Measurements from ENCODE around the gene CIAO2B.
A peak's percentile ranks its signal among the peaks of the same experiment; 100 is the strongest.
"Not testable (repeated sequence)": the region's sequence is repeated elsewhere in the genome, so short reads cannot be mapped to it uniquely, and the experiment has no call there.

Gene CIAO2B

DNA sequence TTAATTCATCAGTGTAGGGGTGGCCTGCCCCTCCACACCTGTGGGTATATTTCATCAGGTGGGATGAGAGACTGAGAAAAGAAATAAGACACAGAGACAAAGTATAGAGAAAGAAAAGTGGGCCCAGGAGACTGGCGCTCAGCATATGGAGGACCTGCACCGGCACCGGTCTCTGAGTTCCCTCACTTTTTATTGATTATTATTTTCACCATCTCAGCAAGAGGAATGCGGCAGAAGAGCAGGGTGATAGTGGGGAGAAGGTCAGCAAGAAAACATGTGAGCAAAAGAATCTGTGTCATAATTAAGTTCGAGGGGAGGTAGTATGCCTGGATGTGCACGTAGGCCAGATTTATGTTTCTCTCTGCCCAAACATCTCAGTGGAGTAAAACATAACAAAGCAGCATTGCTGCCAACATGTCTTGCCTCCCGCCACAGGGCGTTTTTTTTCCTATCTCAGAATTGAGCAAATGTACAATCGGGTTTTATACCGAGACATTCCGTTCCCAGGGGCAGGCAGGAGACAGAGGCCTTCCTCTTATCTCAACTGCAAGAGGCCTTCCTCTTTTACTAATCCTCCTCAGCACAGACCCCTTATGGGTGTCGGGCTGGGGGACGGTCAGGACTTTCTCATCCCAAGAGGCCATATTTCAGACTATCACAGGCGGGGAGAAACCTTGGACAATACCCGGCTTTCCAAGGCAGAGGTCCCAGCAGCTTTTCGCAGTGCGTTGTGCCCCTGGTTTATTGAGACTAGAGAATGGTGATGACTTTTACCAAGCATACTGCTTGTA is 21.4 kb upstream of the CIAO2B start:
- H3K4ac ChIP-seq (ENCODE audit: low read length); DNase-seq (ENCODE audit: low spot score); H3K27ac ChIP-seq (replicated peaks; ENCODE audit: low read length); H3K36me3 ChIP-seq (replicated peaks in 1 of 2; ENCODE audit: control insufficient read depth in 2 of 2, insufficient read depth in 2 of 2, low read length in 2 of 2); H2AK5ac ChIP-seq (ENCODE audit: low read depth, low read length); H3K4me3 ChIP-seq (ENCODE audit: low read length in 2 of 2); H3K4me2 ChIP-seq (ENCODE audit: insufficient read depth, low read length, poor library complexity, severe bottlenecking); H2AFZ ChIP-seq (ENCODE audit: low read length); H3K4me1 ChIP-seq (ENCODE audit: control insufficient read depth in 2 of 2, insufficient read depth in 1 of 2, low read depth in 1 of 2, low read length in 2 of 2); H3K9ac ChIP-seq (ENCODE audit: low read depth, low read length, poor library complexity); H3K9me3 ChIP-seq (replicated peaks in 1 of 2; ENCODE audit: control insufficient read depth in 2 of 2, insufficient read depth in 1 of 2, low read depth in 1 of 2, low read length in 2 of 2); H3K18ac ChIP-seq (ENCODE audit: low read length); H2BK15ac ChIP-seq (ENCODE audit: low read length); H4K8ac ChIP-seq (ENCODE audit: low read depth, low read length); H3K14ac ChIP-seq (ENCODE audit: low read length); H4K91ac ChIP-seq (ENCODE audit: low read depth, low read length, poor library complexity); H2BK120ac ChIP-seq (ENCODE audit: low read depth, low read length); H3K79me1 ChIP-seq (ENCODE audit: low read depth, low read length); H2BK5ac ChIP-seq (ENCODE audit: low read length); H3K23ac ChIP-seq (ENCODE audit: low read depth, low read length, poor library complexity); H2BK12ac ChIP-seq (ENCODE audit: low read length): not testable (repeated sequence)
- WGBS, 2 donors (ENCODE audit: extremely low coverage in 2 of 2, insufficient read length in 2 of 2, insufficient replicate concordance in 1 of 2), result no CpG with 5 or more reads among the region's 17 CpGs
- H3K27me3 ChIP-seq (ENCODE audit: control insufficient read depth in 3 of 3, insufficient read depth in 3 of 3, low read depth in 1 of 3, low read length in 3 of 3), result peaks cover 0 to 28% (median 0%) of the 10 kb centered on the region in 3 experiments

DNA sequence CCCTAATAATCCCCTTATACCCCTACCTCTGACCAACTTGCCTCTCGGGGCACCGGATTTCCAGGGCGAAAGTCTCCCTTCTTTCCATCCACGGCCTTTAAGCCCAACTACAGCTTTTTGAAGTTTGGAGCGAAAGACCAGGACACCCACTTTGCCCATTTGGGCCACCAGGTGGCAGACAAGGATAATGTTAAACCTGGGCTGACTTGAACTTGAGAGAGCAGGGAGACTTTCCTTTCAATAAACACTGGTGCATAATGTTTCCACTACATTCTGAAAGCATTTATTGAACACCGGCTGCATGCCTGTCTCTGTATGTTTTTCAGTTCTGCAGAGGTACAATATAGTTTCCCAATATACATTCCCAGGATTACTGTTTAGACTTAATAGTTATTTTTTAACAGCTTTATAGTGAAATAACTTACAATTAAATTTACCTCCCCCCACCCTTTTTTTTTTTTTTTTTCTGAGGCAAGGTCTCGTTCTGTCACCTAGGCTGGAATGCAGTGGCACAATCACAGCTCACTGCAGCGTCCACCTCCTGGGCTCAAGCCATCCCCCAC is 20.0 kb upstream of the CIAO2B start:
- no peaks in the 10 kb centered on the region for H3K36me3 ChIP-seq (replicated peaks in 1 of 2; ENCODE audit: control insufficient read depth in 2 of 2, insufficient read depth in 2 of 2, low read length in 2 of 2)
- WGBS, 2 donors (ENCODE audit: extremely low coverage in 2 of 2, insufficient read length in 2 of 2, insufficient replicate concordance in 1 of 2), result no CpG with 5 or more reads among the region's 8 CpGs
- no peak overlapping the region for H3K18ac ChIP-seq (ENCODE audit: low read length)
- H2BK12ac ChIP-seq (ENCODE audit: low read length), result no peak overlapping the region
- no peaks in the 10 kb centered on the region for H3K4me1 ChIP-seq (ENCODE audit: control insufficient read depth in 2 of 2, insufficient read depth in 1 of 2, low read depth in 1 of 2, low read length in 2 of 2)
- no peak overlapping the region for H3K27ac ChIP-seq (replicated peaks; ENCODE audit: low read length)
- H3K14ac ChIP-seq (ENCODE audit: low read length), result no peak overlapping the region
- H2AK5ac ChIP-seq (ENCODE audit: low read depth, low read length), result no peak overlapping the region
- H3K79me1 ChIP-seq (ENCODE audit: low read depth, low read length), result no peaks in the 10 kb centered on the region
- no peak overlapping the region for H3K4me2 ChIP-seq (ENCODE audit: insufficient read depth, low read length, poor library complexity, severe bottlenecking)
- no peak overlapping the region for H3K4me3 ChIP-seq (ENCODE audit: low read length in 2 of 2)
- no peak overlapping the region for H2BK5ac ChIP-seq (ENCODE audit: low read length)
- no peak overlapping the region for H3K23ac ChIP-seq (ENCODE audit: low read depth, low read length, poor library complexity)
- H2BK120ac ChIP-seq (ENCODE audit: low read depth, low read length), result no peak overlapping the region
- no peaks in the 10 kb centered on the region for H3K9me3 ChIP-seq (replicated peaks in 1 of 2; ENCODE audit: control insufficient read depth in 2 of 2, insufficient read depth in 1 of 2, low read depth in 1 of 2, low read length in 2 of 2)
- H4K91ac ChIP-seq (ENCODE audit: low read depth, low read length, poor library complexity), result no peak overlapping the region
- H3K9ac ChIP-seq (ENCODE audit: low read depth, low read length, poor library complexity), result no peak overlapping the region
- no peak overlapping the region for H4K8ac ChIP-seq (ENCODE audit: low read depth, low read length)
- no peak overlapping the region for H3K4ac ChIP-seq (ENCODE audit: low read length)
- no peak for DNase-seq (ENCODE audit: low spot score)
- peaks cover 0 to 29% (median 6%) of the 10 kb centered on the region in 3 experiments for H3K27me3 ChIP-seq (ENCODE audit: control insufficient read depth in 3 of 3, insufficient read depth in 3 of 3, low read depth in 1 of 3, low read length in 3 of 3)
- no peak overlapping the region for H2AFZ ChIP-seq (ENCODE audit: low read length)
- H2BK15ac ChIP-seq (ENCODE audit: low read length), result no peak overlapping the region

DNA sequence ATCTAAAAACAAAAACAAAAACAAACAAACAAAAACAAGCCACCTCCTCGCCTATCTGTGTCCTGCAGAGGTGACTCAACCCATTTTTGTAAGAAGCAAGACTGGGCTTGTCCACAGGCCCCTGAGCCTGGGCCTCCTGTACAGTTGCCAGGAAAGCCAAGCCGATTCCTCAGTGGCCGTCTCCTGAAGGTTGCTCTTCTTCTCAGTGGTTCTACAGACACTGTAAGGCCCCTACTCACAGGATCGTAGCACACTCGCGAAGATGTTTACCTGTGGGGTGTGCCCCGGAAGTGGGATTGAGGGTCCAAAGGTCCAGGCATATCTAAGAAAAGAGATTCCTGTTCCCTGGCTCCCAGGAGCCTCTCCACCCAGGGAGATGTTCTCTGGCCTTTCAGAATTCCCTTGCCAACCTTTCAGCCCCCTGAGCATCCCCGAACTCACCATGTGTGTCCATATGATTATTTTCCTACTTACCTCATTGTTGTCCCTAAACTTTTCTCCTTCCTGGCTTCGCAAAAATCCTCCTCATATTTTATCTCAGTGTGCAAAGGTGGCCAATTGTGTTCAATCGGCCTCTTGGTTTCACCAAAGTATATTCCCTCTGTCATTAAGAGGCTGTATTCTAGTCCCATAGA is 19.4 kb upstream of the CIAO2B start:
- H3K27ac ChIP-seq (replicated peaks; ENCODE audit: low read length), result no peak overlapping the region
- DNase-seq (ENCODE audit: low spot score), result no peak
- no CpG with 5 or more reads among the region's 10 CpGs for WGBS, 2 donors (ENCODE audit: extremely low coverage in 2 of 2, insufficient read length in 2 of 2, insufficient replicate concordance in 1 of 2)

DNA sequence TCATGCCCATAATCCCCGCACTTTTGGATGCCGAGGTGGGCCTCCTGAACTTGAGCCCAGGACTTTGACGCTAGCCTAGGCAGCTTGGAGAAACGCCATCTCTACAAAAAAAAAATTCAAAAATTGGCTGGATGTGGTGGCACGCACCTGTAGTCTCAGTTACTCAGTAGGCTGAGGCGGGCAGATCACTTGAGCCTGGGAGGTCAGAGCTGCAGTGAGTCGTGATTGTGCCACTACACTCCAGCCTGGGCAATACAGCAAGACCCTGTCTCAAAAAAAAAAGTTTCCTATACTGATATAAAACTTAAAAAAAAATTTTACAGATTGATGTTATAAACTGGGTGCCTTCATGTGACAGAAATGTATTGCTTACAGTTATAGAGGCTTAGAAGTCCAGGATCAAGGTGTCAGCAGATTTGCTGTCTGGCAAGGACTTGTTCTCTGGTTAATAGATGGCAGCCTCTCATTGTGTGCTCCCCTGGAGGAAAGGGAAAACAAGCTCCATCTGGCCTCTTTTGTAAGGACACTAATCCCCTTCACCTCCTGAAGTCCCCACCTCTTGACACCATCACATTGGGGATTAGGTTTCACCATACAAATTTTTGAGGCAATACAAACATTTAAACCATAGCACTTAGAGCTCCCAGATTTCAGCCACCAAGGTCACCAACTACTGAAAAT is 18.4 kb upstream of the CIAO2B start:
- no peaks in the 10 kb centered on the region for H3K4me1 ChIP-seq (ENCODE audit: control insufficient read depth in 2 of 2, insufficient read depth in 1 of 2, low read depth in 1 of 2, low read length in 2 of 2)
- H3K36me3 ChIP-seq (replicated peaks in 1 of 2; ENCODE audit: control insufficient read depth in 2 of 2, insufficient read depth in 2 of 2, low read length in 2 of 2), result no peaks in the 10 kb centered on the region
- H2BK12ac ChIP-seq (ENCODE audit: low read length), result no peak overlapping the region
- H3K4me3 ChIP-seq (ENCODE audit: low read length in 2 of 2), result no peak overlapping the region
- H2AFZ ChIP-seq (ENCODE audit: low read length), result no peak overlapping the region
- no peak overlapping the region for H3K23ac ChIP-seq (ENCODE audit: low read depth, low read length, poor library complexity)
- peaks cover 0 to 23% (median 22%) of the 10 kb centered on the region in 3 experiments for H3K27me3 ChIP-seq (ENCODE audit: control insufficient read depth in 3 of 3, insufficient read depth in 3 of 3, low read depth in 1 of 3, low read length in 3 of 3)
- no CpG with 5 or more reads among the region's 7 CpGs for WGBS, 2 donors (ENCODE audit: extremely low coverage in 2 of 2, insufficient read length in 2 of 2, insufficient replicate concordance in 1 of 2)
- no peak overlapping the region for H2AK5ac ChIP-seq (ENCODE audit: low read depth, low read length)
- no peak overlapping the region for H3K14ac ChIP-seq (ENCODE audit: low read length)
- no peak overlapping the region for H3K4me2 ChIP-seq (ENCODE audit: insufficient read depth, low read length, poor library complexity, severe bottlenecking)
- no peak overlapping the region for H3K27ac ChIP-seq (replicated peaks; ENCODE audit: low read length)
- no peak overlapping the region for H3K18ac ChIP-seq (ENCODE audit: low read length)
- H2BK15ac ChIP-seq (ENCODE audit: low read length), result no peak overlapping the region
- H4K91ac ChIP-seq (ENCODE audit: low read depth, low read length, poor library complexity), result no peak overlapping the region
- H2BK5ac ChIP-seq (ENCODE audit: low read length), result no peak overlapping the region
- H4K8ac ChIP-seq (ENCODE audit: low read depth, low read length), result no peak overlapping the region
- no peaks in the 10 kb centered on the region for H3K79me1 ChIP-seq (ENCODE audit: low read depth, low read length)
- DNase-seq (ENCODE audit: low spot score), result no peak
- no peak overlapping the region for H3K4ac ChIP-seq (ENCODE audit: low read length)
- H3K9ac ChIP-seq (ENCODE audit: low read depth, low read length, poor library complexity), result no peak overlapping the region
- no peaks in the 10 kb centered on the region for H3K9me3 ChIP-seq (replicated peaks in 1 of 2; ENCODE audit: control insufficient read depth in 2 of 2, insufficient read depth in 1 of 2, low read depth in 1 of 2, low read length in 2 of 2)
- H2BK120ac ChIP-seq (ENCODE audit: low read depth, low read length), result no peak overlapping the region

More for the DNA sequence above, 19.4 kb upstream of the CIAO2B start:
- Histone ChIP-seq H3K23ac (ENCODE audit: low read depth, low read length, poor library complexity) (no peak overlapping the region), H3K4me1 (ENCODE audit: control insufficient read depth in 2 of 2, insufficient read depth in 1 of 2, low read depth in 1 of 2, low read length in 2 of 2) (no peaks in the 10 kb centered on the region), H2AK5ac (ENCODE audit: low read depth, low read length) (peak overlapping the region; percentile 75), H4K8ac (ENCODE audit: low read depth, low read length) (no peak overlapping the region), H3K27me3 (ENCODE audit: control insufficient read depth in 3 of 3, insufficient read depth in 3 of 3, low read depth in 1 of 3, low read length in 3 of 3) (peaks cover 0 to 29% (median 12%) of the 10 kb centered on the region in 3 experiments), H3K14ac (ENCODE audit: low read length) (no peak overlapping the region), H2AFZ (ENCODE audit: low read length) (peak overlapping the region; percentile 66), H3K4me3 (ENCODE audit: low read length in 2 of 2) (no peak overlapping the region), H3K9me3 (replicated peaks in 1 of 2; ENCODE audit: control insufficient read depth in 2 of 2, insufficient read depth in 1 of 2, low read depth in 1 of 2, low read length in 2 of 2) (no peaks in the 10 kb centered on the region), H2BK120ac (ENCODE audit: low read depth, low read length) (no peak overlapping the region), H3K18ac (ENCODE audit: low read length) (no peak overlapping the region), H2BK15ac (ENCODE audit: low read length) (no peak overlapping the region), H4K91ac (ENCODE audit: low read depth, low read length, poor library complexity) (no peak overlapping the region), H2BK12ac (ENCODE audit: low read length) (no peak overlapping the region), H3K79me1 (ENCODE audit: low read depth, low read length) (no peaks in the 10 kb centered on the region), H3K9ac (ENCODE audit: low read depth, low read length, poor library complexity) (peak overlapping the region; percentile 44), H3K4ac (ENCODE audit: low read length) (no peak overlapping the region), H2BK5ac (ENCODE audit: low read length) (no peak overlapping the region), H3K4me2 (ENCODE audit: insufficient read depth, low read length, poor library complexity, severe bottlenecking) (no peak overlapping the region), H3K36me3 (replicated peaks in 1 of 2; ENCODE audit: control insufficient read depth in 2 of 2, insufficient read depth in 2 of 2, low read length in 2 of 2) (no peaks in the 10 kb centered on the region)

All from neuronal stem cell (in vitro differentiated cells).